PC-9 (cell line): ENCODE data around the gene PRKAG2.

Experiments
- CTCF ChIP-seq: fragments of 200-600 bp; sonication (generic); conservative IDR thresholded peaks from 2 replicates; pipeline ENCODE4 v1.6.1; 2017; ENCODE audit warnings: mixed run types, antibody characterized with exemption, mild to moderate bottlenecking, moderate library complexity
- EZH2 ChIP-seq: fragments of 200-600 bp; sonication (generic); IDR thresholded peaks from 2 replicates; pipeline ENCODE4 v1.8.0; 2017; ENCODE audit warnings: antibody characterized with exemption, low read depth

GRCh38 chr7:151671514-151671913 lies 205.4 kb downstream of the PRKAG2 start:
- TF ChIP-seq EZH2 (no peak), CTCF (no peak)
